GM12878 (cell line): ENCODE data around the gene SCGN. TPM values are rescaled to one million over a fixed set of nuclear protein-coding genes. Genes with fewer than 3 reads are reported as not detected.

ENCODE experiments used
- ATAC-seq: fragments of 200-7000 bp; cut with Tn5 transposase; 3 replicates; pipeline ENCODE4 v1.9.1; 2020; ENCODE audit warnings: mild to moderate bottlenecking, moderate library complexity
- BruUV-seq: library from RNA; stranded (reverse); fragments of 400-500 nt; replicated peaks from 2 replicates; lab custom pipeline; 2021; lab: Mats Ljungman, UMichigan
- CTCF ChIA-PET: fragments of 300-600 bp; sonication (Branson Sonifier 250); formaldehyde crosslinking; extraction: SDS; loops from one replicate; lab custom pipeline; 2021; ENCODE audit warnings: inconsistent platforms; lab: Yijun Ruan, JAX
- POLR2A ChIA-PET: fragments of 350-600 bp; formaldehyde crosslinking; extraction: SDS; loops from one replicate; lab custom pipeline; 2021; ENCODE audit warnings: inconsistent platforms; lab: Charles Lee
- RAD21 ChIA-PET: fragments of 300-600 bp; sonication (Branson Sonifier 250); formaldehyde crosslinking; loops from one replicate; lab custom pipeline; 2023; ENCODE audit warnings: antibody characterized with exemption; ENCODE audit not compliant: unreplicated experiment; lab: Charles Lee
- SMC1A ChIA-PET: fragments of 300-600 bp; sonication (Branson Sonifier 250); formaldehyde crosslinking; loops from one replicate; lab custom pipeline; 2023; ENCODE audit not compliant: unreplicated experiment, uncharacterized antibody; lab: Charles Lee
- DNase-seq: peaks from one replicate; pipeline ENCODE4 v3.0.0-alpha.2; 2011; ENCODE audit warnings: low read depth, low spot score
- FAIRE-seq: peaks from 3 replicates; lab custom pipeline; 2011; peaks lifted over from hg19 to GRCh38; lab: Jason Lieb, UNC
- H2AFZ ChIP-seq: 2 replicates; pipeline ENCODE4 v1.6.0; 2011; ENCODE audit warnings: low read depth, low read length, control low read depth; ENCODE audit not compliant: control insufficient read depth
- H3K27ac ChIP-seq: 2 replicates; pipeline ENCODE4 v1.5.1; 2011; ENCODE audit warnings: control low read depth; ENCODE audit not compliant: control insufficient read depth, insufficient read depth
- H3K27me3 ChIP-seq, 2 experiments: replicated peaks in 1 of 2; 2 replicates each; pipeline versions ENCODE4 v1.6.0 to v1.6.1; 2011; ENCODE audit warnings: low read length in 1 of 2; ENCODE audit not compliant: control insufficient read depth in 2 of 2, insufficient read depth in 2 of 2
- H3K36me3 ChIP-seq, 2 experiments: 2 replicates each; pipeline ENCODE4 v1.5.1; 2011; ENCODE audit warnings: low read length in 1 of 2; ENCODE audit not compliant: control insufficient read depth in 2 of 2, insufficient read depth in 2 of 2
- H3K4me1 ChIP-seq: 2 replicates; pipeline ENCODE4 v1.6.1; 2011; ENCODE audit warnings: mild to moderate bottlenecking, low read length, moderate library complexity, mixed read lengths; ENCODE audit not compliant: control insufficient read depth, insufficient read depth
- H3K4me2 ChIP-seq: 2 replicates; pipeline ENCODE4 v1.6.0; 2011; ENCODE audit warnings: control low read depth; ENCODE audit not compliant: control insufficient read depth, insufficient read depth
- H3K4me3 ChIP-seq: fragments of 200-600 bp; sonication (generic); 2 replicates; pipeline ENCODE4 v1.5.1; 2016
- H3K79me2 ChIP-seq: 2 replicates; pipeline ENCODE4 v1.6.0; 2011; ENCODE audit warnings: low read length; ENCODE audit not compliant: control insufficient read depth, insufficient read depth
- H3K9ac ChIP-seq: 2 replicates; pipeline ENCODE4 v1.8.0; 2011; ENCODE audit warnings: low read length, control low read depth, mixed read lengths; ENCODE audit not compliant: control insufficient read depth, insufficient read depth
- H3K9me3 ChIP-seq: replicated peaks from 3 replicates; pipeline ENCODE4 v1.5.1; 2011; ENCODE audit warnings: mild to moderate bottlenecking, low read length; ENCODE audit not compliant: control insufficient read depth, insufficient read depth
- H4K20me1 ChIP-seq: 2 replicates; pipeline ENCODE4 v1.6.0; 2011; ENCODE audit not compliant: control insufficient read depth, insufficient read depth
- CHD2 ChIP-seq: IDR thresholded peaks from 2 replicates; pipeline ENCODE4 v1.6.1; 2011; ENCODE audit warnings: low read depth, low read length, improper control_type of control experiment, borderline replicate concordance
- IRF4 ChIP-seq: IDR thresholded peaks from 2 replicates; pipeline ENCODE4 v1.6.1; 2011; ENCODE audit warnings: low read depth, low read length
- MYB ChIP-seq: fragments of 150-350 bp; IDR thresholded peaks from 2 replicates; pipeline ENCODE4 v1.6.1; 2014; ENCODE audit warnings: mild to moderate bottlenecking, low read depth, low read length, borderline replicate concordance
- NFXL1 ChIP-seq: fragments of 450-650 bp; IDR thresholded peaks from 2 replicates; pipeline ENCODE4 v1.6.1; 2017; ENCODE audit warnings: antibody characterized with exemption, mild to moderate bottlenecking, borderline replicate concordance
- NR2C1 ChIP-seq: fragments of 450-650 bp; IDR thresholded peaks from 2 replicates; pipeline ENCODE4 v1.6.1; 2017; ENCODE audit warnings: antibody characterized with exemption, mild to moderate bottlenecking, moderate library complexity
- NR2C2 ChIP-seq: IDR thresholded peaks from 2 replicates; pipeline ENCODE4 v1.6.1; 2011; ENCODE audit warnings: borderline replicate concordance, low read depth; ENCODE audit not compliant: control insufficient read depth, insufficient read length
- PML ChIP-seq: IDR thresholded peaks from 2 replicates; pipeline ENCODE4 v1.6.1; 2012; ENCODE audit warnings: low read length, inconsistent platforms
- SP1 ChIP-seq: IDR thresholded peaks from one replicate; pipeline ENCODE4 v1.6.1; 2011; ENCODE audit warnings: low read depth, low read length
- WGBS: methylation state at CpG from one replicate; pipeline ENCODE4 v1.1.6; 2016; ENCODE audit warnings: low lambda C conversion rate; ENCODE audit not compliant: insufficient replicate concordance, insufficient coverage; ENCODE audit errors: missing lambda C conversion rate; 5-methylcytosine and 5-hydroxymethylcytosine counted together
- in situ Hi-C: fragments of 300-500 bp; cut with MboI; formaldehyde crosslinking; loops from 9 replicates; pipeline ENCODE4 v1.14.3; 2018; ENCODE audit warnings: mixed read lengths
- intact Hi-C: fragments of 100-400 bp; cut with micrococcal nuclease; formaldehyde crosslinking; loops from one replicate; pipeline ENCODE4 v1.14.2; 2022; ENCODE audit not compliant: unreplicated experiment
- polyA plus RNA-seq, 11 experiments: library from polyadenylated mRNA; depleted of rRNA in 4 of 11; unstranded in 6 of 11; stranded (reverse) in 5 of 11; fragments of >200 nt; fragmentation: Nextera tagmentation in 4 of 11; fragmentation: Illumina TruSeq in 1 of 11; extraction: Ambion mirVana in 4 of 11; extraction: Trizol in 1 of 11; gene quantifications; 1 replicate in 1 of 11; 2 replicates in 10 of 11; pipeline versions ENCODE4 v1.2.1 to v1.2.3, GENCODE V29; 2011 to 2016; ENCODE audit warnings: inconsistent platforms in 2 of 11, missing spikeins in 2 of 11, low read depth in 1 of 11
- total RNA-seq, 4 experiments: library from RNA; depleted of rRNA in 3 of 4; stranded (reverse); fragments of >200 nt in 3 of 4; fragmentation: Illumina TruSeq in 1 of 4; extraction: Trizol in 1 of 4; gene quantifications; 2 replicates each; pipeline versions ENCODE4 v1.2.1 to v1.2.3, GENCODE V29; 2013 to 2021
- TF ChIP-seq, protein P1 (sequence below): IDR thresholded peaks from 2 replicates; pipeline ENCODE4 v1.6.1; 2012; ENCODE audit warnings: low read depth, low read length, improper control_type of control experiment
- TF ChIP-seq, protein P2 (sequence below): fragments of 450-650 bp; conservative IDR thresholded peaks from 2 replicates; pipeline ENCODE4 v1.6.1; 2017; ENCODE audit warnings: mild to moderate bottlenecking, moderate library complexity
- TF ChIP-seq, protein P3 (sequence below): fragments of 450-650 bp; IDR thresholded peaks from 2 replicates; pipeline ENCODE4 v1.6.1; 2017; ENCODE audit warnings: mild to moderate bottlenecking, low read depth, inconsistent platforms; ENCODE audit not compliant: poor library complexity, severe bottlenecking

SCGN gene
- total and polyA plus RNA-seq, 10 of the 15 experiments (the other 5 are each of a cell fraction or from before 2014, with no cell fraction given): not detected

DNA sequence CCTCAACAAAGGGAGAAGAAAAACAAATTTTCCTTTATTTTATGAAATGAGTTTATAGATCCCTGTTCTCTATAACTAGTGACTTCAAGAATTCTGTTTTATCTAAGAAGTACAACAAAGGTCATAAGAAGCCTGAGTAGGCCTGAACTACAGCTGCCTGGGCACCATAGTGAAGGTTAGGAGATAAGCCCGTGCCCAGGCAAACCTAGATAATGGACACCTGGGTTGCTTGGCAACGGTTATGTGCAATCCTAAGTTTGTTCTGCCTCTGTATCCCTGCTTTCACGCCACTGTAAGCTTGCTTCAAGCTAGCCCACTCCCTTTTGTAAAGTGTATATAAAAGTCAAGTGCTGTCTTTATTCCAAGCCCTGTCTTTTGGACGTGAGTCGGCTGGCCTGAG, 23.2 kb downstream of the SCGN start:
- no TSS peak for BruUV-seq
- no peak for TF ChIP-seq CHD2
- TF ChIP-seq SP1: no peak
- TF ChIP-seq PML: no peak
- TF ChIP-seq, protein P1, sequence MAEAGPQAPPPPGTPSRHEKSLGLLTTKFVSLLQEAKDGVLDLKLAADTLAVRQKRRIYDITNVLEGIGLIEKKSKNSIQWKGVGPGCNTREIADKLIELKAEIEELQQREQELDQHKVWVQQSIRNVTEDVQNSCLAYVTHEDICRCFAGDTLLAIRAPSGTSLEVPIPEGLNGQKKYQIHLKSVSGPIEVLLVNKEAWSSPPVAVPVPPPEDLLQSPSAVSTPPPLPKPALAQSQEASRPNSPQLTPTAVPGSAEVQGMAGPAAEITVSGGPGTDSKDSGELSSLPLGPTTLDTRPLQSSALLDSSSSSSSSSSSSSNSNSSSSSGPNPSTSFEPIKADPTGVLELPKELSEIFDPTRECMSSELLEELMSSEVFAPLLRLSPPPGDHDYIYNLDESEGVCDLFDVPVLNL: no peak
- Histone ChIP-seq H2AFZ (no peak overlapping the region), H3K79me2 (no peaks in the 10 kb centered on the region), H3K27me3 (peaks cover 0 to 2% of the 10 kb centered on the region in 2 experiments; a peak in 1 of 4 replicates), H3K4me3 (no peak overlapping the region), H3K4me2 (no peak overlapping the region), H3K9ac (no peak overlapping the region), H3K36me3 (no peaks in the 10 kb centered on the region), H3K9me3 (no peaks in the 10 kb centered on the region), H4K20me1 (no peaks in the 10 kb centered on the region), H3K27ac (no peak overlapping the region), H3K4me1 (no peaks in the 10 kb centered on the region)
- POLR2A ChIA-PET: no interaction called here
- ATAC-seq (no peak), FAIRE-seq (no peak), DNase-seq (no peak)
- RAD21 ChIA-PET: no interaction called here
- in situ Hi-C loops (no loop called here), intact Hi-C loops (no loop called here)
- CTCF ChIA-PET: interaction anchor here (0.6 kb wide), 1 partner anchor 398 kb away, joined by 3 read pairs; no protein-coding TSS in a partner anchor
- SMC1A ChIA-PET: interaction anchor here (1.4 kb wide), 1 partner anchor 43 kb away, joined by 4 read pairs; no protein-coding TSS in a partner anchor
- 40% methylated on average over 5 of the region's 5 CpGs for WGBS

DNA sequence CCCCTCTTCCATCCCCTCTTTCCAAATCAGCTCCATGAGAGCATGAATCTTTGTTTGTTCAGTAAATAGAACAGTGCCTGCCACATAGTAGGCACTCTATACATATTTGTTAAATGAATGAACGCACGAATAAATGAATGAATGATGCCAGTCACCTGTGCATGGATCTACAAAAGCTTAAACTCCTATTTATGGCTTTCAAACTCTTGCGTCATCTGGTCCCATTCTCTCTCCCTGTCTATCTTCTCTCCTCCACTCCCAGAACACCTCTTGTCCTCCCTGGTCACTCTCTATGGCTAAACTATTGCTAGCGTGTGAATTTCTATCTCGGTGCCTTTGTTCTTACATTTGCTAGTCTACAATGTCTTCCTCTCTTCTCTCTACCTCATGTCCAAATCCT, 24.8 kb downstream of the SCGN start:
- no peak for FAIRE-seq
- ChIA-PET SMC1A (no interaction called here), RAD21 (no interaction called here), CTCF (no interaction called here), POLR2A (no interaction called here)
- Histone ChIP-seq H3K9me3 (no peaks in the 10 kb centered on the region), H3K4me2 (no peak overlapping the region), H3K4me3 (no peak overlapping the region), H3K4me1 (no peaks in the 10 kb centered on the region), H3K9ac (no peak overlapping the region), H3K36me3 (no peaks in the 10 kb centered on the region), H3K27ac (no peak overlapping the region), H3K79me2 (no peaks in the 10 kb centered on the region), H2AFZ (no peak overlapping the region), H4K20me1 (no peaks in the 10 kb centered on the region), H3K27me3 (peaks cover 0 to 2% of the 10 kb centered on the region in 2 experiments; a peak in 1 of 4 replicates)
- intact Hi-C loops (no loop called here), in situ Hi-C loops (no loop called here)
- WGBS: 20% methylated on average over 5 of the region's 5 CpGs
- DNase-seq: no peak
- no peak for ATAC-seq
- BruUV-seq: no TSS peak
- no peak for TF ChIP-seq NR2C1
- no peak for TF ChIP-seq NFXL1
- TF ChIP-seq, protein P2, sequence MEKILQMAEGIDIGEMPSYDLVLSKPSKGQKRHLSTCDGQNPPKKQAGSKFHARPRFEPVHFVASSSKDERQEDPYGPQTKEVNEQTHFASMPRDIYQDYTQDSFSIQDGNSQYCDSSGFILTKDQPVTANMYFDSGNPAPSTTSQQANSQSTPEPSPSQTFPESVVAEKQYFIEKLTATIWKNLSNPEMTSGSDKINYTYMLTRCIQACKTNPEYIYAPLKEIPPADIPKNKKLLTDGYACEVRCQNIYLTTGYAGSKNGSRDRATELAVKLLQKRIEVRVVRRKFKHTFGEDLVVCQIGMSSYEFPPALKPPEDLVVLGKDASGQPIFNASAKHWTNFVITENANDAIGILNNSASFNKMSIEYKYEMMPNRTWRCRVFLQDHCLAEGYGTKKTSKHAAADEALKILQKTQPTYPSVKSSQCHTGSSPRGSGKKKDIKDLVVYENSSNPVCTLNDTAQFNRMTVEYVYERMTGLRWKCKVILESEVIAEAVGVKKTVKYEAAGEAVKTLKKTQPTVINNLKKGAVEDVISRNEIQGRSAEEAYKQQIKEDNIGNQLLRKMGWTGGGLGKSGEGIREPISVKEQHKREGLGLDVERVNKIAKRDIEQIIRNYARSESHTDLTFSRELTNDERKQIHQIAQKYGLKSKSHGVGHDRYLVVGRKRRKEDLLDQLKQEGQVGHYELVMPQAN: no peak
- no peak for TF ChIP-seq NR2C2
- no peak for TF ChIP-seq MYB
- TF ChIP-seq, protein P3, sequence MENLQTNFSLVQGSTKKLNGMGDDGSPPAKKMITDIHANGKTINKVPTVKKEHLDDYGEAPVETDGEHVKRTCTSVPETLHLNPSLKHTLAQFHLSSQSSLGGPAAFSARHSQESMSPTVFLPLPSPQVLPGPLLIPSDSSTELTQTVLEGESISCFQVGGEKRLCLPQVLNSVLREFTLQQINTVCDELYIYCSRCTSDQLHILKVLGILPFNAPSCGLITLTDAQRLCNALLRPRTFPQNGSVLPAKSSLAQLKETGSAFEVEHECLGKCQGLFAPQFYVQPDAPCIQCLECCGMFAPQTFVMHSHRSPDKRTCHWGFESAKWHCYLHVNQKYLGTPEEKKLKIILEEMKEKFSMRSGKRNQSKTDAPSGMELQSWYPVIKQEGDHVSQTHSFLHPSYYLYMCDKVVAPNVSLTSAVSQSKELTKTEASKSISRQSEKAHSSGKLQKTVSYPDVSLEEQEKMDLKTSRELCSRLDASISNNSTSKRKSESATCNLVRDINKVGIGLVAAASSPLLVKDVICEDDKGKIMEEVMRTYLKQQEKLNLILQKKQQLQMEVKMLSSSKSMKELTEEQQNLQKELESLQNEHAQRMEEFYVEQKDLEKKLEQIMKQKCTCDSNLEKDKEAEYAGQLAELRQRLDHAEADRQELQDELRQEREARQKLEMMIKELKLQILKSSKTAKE: no peak
- TF ChIP-seq IRF4: no peak
